ENCODE data around the gene C11orf68. TPM values are rescaled to one million over a fixed set of nuclear protein-coding genes. Genes with fewer than 3 reads are reported as not detected.

The C11orf68 gene
- total and polyA plus RNA-seq, 10 of the 15 experiments (the other 5 are each of a cell fraction or from before 2014, with no cell fraction given) = 3.0 to 25.4 (median 16.7) TPM

DNA sequence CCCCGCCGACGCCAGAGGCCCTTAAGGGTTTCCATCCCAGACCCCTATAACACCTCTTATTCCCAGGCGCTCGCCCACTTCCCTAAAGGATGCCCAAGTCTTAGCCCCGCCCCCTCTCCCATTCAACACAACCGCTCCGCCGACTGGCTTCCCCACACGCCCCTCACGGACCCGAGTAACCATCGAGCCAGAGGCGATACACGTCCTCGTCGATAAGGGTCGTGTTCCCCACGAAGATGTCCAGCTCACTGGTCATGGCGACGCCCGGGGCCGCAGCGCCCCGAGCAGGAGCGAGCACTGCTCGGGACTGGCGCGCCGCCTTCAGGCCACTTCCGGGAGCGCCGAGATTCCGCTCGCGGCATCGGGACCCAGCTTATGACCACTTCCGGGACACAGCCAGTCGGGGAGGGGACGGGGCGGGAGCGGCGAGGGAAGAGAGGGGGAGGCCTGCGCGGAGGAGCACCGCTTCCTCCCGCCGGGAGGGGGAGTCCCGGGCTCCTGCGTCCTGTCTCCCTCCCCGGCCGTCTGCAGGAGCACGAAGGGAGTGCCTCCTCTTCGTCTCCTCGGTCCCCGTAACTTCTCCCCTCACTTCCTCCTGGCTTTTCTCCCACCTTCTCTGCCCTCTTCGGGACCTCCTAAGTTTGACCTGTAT lies 30.6 kb downstream of the C11orf68 start, which contains the start of gene FIBP (continued):
- TF ChIP-seq, protein P1, sequence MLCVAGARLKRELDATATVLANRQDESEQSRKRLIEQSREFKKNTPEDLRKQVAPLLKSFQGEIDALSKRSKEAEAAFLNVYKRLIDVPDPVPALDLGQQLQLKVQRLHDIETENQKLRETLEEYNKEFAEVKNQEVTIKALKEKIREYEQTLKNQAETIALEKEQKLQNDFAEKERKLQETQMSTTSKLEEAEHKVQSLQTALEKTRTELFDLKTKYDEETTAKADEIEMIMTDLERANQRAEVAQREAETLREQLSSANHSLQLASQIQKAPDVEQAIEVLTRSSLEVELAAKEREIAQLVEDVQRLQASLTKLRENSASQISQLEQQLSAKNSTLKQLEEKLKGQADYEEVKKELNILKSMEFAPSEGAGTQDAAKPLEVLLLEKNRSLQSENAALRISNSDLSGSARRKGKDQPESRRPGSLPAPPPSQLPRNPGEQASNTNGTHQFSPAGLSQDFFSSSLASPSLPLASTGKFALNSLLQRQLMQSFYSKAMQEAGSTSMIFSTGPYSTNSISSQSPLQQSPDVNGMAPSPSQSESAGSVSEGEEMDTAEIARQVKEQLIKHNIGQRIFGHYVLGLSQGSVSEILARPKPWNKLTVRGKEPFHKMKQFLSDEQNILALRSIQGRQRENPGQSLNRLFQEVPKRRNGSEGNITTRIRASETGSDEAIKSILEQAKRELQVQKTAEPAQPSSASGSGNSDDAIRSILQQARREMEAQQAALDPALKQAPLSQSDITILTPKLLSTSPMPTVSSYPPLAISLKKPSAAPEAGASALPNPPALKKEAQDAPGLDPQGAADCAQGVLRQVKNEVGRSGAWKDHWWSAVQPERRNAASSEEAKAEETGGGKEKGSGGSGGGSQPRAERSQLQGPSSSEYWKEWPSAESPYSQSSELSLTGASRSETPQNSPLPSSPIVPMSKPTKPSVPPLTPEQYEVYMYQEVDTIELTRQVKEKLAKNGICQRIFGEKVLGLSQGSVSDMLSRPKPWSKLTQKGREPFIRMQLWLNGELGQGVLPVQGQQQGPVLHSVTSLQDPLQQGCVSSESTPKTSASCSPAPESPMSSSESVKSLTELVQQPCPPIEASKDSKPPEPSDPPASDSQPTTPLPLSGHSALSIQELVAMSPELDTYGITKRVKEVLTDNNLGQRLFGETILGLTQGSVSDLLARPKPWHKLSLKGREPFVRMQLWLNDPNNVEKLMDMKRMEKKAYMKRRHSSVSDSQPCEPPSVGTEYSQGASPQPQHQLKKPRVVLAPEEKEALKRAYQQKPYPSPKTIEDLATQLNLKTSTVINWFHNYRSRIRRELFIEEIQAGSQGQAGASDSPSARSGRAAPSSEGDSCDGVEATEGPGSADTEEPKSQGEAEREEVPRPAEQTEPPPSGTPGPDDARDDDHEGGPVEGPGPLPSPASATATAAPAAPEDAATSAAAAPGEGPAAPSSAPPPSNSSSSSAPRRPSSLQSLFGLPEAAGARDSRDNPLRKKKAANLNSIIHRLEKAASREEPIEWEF (IDR thresholded peaks at IDR 0.05; ENCODE audit: insufficient replicate concordance, low read depth, low read length) = no peak
- TF ChIP-seq, protein P2, sequence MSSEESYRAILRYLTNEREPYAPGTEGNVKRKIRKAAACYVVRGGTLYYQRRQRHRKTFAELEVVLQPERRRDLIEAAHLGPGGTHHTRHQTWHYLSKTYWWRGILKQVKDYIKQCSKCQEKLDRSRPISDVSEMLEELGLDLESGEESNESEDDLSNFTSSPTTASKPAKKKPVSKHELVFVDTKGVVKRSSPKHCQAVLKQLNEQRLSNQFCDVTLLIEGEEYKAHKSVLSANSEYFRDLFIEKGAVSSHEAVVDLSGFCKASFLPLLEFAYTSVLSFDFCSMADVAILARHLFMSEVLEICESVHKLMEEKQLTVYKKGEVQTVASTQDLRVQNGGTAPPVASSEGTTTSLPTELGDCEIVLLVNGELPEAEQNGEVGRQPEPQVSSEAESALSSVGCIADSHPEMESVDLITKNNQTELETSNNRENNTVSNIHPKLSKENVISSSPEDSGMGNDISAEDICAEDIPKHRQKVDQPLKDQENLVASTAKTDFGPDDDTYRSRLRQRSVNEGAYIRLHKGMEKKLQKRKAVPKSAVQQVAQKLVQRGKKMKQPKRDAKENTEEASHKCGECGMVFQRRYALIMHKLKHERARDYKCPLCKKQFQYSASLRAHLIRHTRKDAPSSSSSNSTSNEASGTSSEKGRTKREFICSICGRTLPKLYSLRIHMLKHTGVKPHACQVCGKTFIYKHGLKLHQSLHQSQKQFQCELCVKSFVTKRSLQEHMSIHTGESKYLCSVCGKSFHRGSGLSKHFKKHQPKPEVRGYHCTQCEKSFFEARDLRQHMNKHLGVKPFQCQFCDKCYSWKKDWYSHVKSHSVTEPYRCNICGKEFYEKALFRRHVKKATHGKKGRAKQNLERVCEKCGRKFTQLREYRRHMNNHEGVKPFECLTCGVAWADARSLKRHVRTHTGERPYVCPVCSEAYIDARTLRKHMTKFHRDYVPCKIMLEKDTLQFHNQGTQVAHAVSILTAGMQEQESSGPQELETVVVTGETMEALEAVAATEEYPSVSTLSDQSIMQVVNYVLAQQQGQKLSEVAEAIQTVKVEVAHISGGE (CRISPR knock-in tag; IDR thresholded peaks at IDR 0.05) = peak; percentile 57
- no peak for TF ChIP-seq CBX5 (IDR thresholded peaks at IDR 0.05; ENCODE audit: low read depth)
- TF ChIP-seq SRF (IDR thresholded peaks at IDR 0.05; ENCODE audit: low read depth in 2 of 2, low read length in 2 of 2) = peak in 1 of 2 experiments; percentile 76; a peak in 2 of 4 replicates
- no peak; the same call in none of the 2 replicates for TF ChIP-seq EED (IDR thresholded peaks at IDR 0.05; ENCODE audit: low read depth)
- no peak; the same call in 1 of the 2 replicates for TF ChIP-seq SMAD5 (IDR thresholded peaks at IDR 0.05; ENCODE audit: low read depth)
- TF ChIP-seq RAD21 (IDR thresholded peaks at IDR 0.05; ENCODE audit: insufficient read depth, low read depth, low read length) = peak; percentile 45
- TF ChIP-seq, protein P3, sequence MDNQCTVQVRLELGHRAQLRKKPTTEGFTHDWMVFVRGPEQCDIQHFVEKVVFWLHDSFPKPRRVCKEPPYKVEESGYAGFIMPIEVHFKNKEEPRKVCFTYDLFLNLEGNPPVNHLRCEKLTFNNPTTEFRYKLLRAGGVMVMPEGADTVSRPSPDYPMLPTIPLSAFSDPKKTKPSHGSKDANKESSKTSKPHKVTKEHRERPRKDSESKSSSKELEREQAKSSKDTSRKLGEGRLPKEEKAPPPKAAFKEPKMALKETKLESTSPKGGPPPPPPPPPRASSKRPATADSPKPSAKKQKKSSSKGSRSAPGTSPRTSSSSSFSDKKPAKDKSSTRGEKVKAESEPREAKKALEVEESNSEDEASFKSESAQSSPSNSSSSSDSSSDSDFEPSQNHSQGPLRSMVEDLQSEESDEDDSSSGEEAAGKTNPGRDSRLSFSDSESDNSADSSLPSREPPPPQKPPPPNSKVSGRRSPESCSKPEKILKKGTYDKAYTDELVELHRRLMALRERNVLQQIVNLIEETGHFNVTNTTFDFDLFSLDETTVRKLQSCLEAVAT (IDR thresholded peaks at IDR 0.05) = peak; percentile 77
- no peak for TF ChIP-seq MYB (IDR thresholded peaks at IDR 0.05; ENCODE audit: borderline replicate concordance, low read depth, low read length)
- TF ChIP-seq, protein P4, sequence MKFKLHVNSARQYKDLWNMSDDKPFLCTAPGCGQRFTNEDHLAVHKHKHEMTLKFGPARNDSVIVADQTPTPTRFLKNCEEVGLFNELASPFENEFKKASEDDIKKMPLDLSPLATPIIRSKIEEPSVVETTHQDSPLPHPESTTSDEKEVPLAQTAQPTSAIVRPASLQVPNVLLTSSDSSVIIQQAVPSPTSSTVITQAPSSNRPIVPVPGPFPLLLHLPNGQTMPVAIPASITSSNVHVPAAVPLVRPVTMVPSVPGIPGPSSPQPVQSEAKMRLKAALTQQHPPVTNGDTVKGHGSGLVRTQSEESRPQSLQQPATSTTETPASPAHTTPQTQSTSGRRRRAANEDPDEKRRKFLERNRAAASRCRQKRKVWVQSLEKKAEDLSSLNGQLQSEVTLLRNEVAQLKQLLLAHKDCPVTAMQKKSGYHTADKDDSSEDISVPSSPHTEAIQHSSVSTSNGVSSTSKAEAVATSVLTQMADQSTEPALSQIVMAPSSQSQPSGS (IDR thresholded peaks at IDR 0.05; ENCODE audit: low read length) = no peak
- no peak for TF ChIP-seq PAX8 (IDR thresholded peaks at IDR 0.05)
- TF ChIP-seq RBBP5 (conservative IDR thresholded peaks at IDR 0.05) = no peak
- peak; percentile 69 to 76; a peak in 3 of 4 replicates for TF ChIP-seq IKZF2 (IDR thresholded peaks at IDR 0.05)
- TF ChIP-seq MEF2A (IDR thresholded peaks at IDR 0.05; ENCODE audit: insufficient read depth, low read depth, low read length) = 0 out of 2 replicates have a peak, but pooled peaks have one; percentile 14
- TF ChIP-seq, protein P5, sequence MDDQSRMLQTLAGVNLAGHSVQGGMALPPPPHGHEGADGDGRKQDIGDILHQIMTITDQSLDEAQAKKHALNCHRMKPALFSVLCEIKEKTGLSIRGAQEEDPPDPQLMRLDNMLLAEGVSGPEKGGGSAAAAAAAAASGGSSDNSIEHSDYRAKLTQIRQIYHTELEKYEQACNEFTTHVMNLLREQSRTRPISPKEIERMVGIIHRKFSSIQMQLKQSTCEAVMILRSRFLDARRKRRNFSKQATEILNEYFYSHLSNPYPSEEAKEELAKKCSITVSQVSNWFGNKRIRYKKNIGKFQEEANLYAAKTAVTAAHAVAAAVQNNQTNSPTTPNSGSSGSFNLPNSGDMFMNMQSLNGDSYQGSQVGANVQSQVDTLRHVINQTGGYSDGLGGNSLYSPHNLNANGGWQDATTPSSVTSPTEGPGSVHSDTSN (IDR thresholded peaks at IDR 0.05; ENCODE audit: insufficient replicate concordance, low read depth, low read length) = no peak
- no peak for TF ChIP-seq ZNF622 (IDR thresholded peaks at IDR 0.05)
- TF ChIP-seq NR2F1 (conservative IDR thresholded peaks at IDR 0.05) = 0 out of 2 replicates have a peak, but pooled peaks have one; percentile 10

Data from GM12878 (cell line).